Measurements from ENCODE around the gene FXYD7. TPM values are rescaled to one million over a fixed set of nuclear protein-coding genes. Genes with fewer than 3 reads are reported as not detected.
A peak's percentile ranks its signal among the peaks of the same experiment; 100 is the strongest.

FXYD7 gene
- total and polyA plus RNA-seq, 2 donors (not counting 1 experiment from before 2014, with no cell fraction given): not detected

- Histone ChIP-seq H3K4me2 (ENCODE audit: extremely low read depth, insufficient read depth, low read length) (peak overlapping the region; percentile 98), H3K4me3 (replicated peaks in 1 of 4; ENCODE audit: control extremely low read depth in 1 of 4, insufficient read depth in 1 of 4, low read depth in 3 of 4, low read length in 4 of 4) (peak overlapping the region in 2 of 4 experiments; percentile 66 to 67), H3K9ac (ENCODE audit: insufficient read depth, low read length) (no peak overlapping the region), H3K9me3 (ENCODE audit: control insufficient read depth, insufficient read depth, low read depth, low read length) (no peaks in the 10 kb centered on the region), H3K27me3 (ENCODE audit: control insufficient read depth, insufficient read depth, low read length) (peaks cover 3% of the 10 kb centered on the region), H4K20me1 (ENCODE audit: control insufficient read depth, extremely low read depth, insufficient read depth, low read length) (no peaks in the 10 kb centered on the region), H3K27ac (ENCODE audit: insufficient read depth, low read length) (no peak overlapping the region), H3K4me1 (ENCODE audit: control insufficient read depth, extremely low read depth, insufficient read depth, low read length) (peaks cover 13% of the 10 kb centered on the region), H3K36me3 (ENCODE audit: control insufficient read depth, insufficient read depth, low read length) (no peaks in the 10 kb centered on the region), H2AFZ (ENCODE audit: low read length) (no peak overlapping the region), H3K79me2 (ENCODE audit: control insufficient read depth, insufficient read depth, low read length) (no peaks in the 10 kb centered on the region)
- DNase-seq (ENCODE audit: low read depth in 2 of 2): no peak
- no peak for TF ChIP-seq EZH2 (IDR thresholded peaks at IDR 0.05; ENCODE audit: low read length, missing control alignments)
- TF ChIP-seq, protein P1, sequence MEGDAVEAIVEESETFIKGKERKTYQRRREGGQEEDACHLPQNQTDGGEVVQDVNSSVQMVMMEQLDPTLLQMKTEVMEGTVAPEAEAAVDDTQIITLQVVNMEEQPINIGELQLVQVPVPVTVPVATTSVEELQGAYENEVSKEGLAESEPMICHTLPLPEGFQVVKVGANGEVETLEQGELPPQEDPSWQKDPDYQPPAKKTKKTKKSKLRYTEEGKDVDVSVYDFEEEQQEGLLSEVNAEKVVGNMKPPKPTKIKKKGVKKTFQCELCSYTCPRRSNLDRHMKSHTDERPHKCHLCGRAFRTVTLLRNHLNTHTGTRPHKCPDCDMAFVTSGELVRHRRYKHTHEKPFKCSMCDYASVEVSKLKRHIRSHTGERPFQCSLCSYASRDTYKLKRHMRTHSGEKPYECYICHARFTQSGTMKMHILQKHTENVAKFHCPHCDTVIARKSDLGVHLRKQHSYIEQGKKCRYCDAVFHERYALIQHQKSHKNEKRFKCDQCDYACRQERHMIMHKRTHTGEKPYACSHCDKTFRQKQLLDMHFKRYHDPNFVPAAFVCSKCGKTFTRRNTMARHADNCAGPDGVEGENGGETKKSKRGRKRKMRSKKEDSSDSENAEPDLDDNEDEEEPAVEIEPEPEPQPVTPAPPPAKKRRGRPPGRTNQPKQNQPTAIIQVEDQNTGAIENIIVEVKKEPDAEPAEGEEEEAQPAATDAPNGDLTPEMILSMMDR (conservative IDR thresholded peaks at IDR 0.05 in 1 of 2, IDR thresholded peaks at IDR 0.05 in 1 of 2; ENCODE audit: low read depth in 1 of 2, low read length in 2 of 2): no peak
Measured at GRCh38 chr19:35123573-35123972, 19.5 kb upstream of the FXYD7 start.

DNA sequence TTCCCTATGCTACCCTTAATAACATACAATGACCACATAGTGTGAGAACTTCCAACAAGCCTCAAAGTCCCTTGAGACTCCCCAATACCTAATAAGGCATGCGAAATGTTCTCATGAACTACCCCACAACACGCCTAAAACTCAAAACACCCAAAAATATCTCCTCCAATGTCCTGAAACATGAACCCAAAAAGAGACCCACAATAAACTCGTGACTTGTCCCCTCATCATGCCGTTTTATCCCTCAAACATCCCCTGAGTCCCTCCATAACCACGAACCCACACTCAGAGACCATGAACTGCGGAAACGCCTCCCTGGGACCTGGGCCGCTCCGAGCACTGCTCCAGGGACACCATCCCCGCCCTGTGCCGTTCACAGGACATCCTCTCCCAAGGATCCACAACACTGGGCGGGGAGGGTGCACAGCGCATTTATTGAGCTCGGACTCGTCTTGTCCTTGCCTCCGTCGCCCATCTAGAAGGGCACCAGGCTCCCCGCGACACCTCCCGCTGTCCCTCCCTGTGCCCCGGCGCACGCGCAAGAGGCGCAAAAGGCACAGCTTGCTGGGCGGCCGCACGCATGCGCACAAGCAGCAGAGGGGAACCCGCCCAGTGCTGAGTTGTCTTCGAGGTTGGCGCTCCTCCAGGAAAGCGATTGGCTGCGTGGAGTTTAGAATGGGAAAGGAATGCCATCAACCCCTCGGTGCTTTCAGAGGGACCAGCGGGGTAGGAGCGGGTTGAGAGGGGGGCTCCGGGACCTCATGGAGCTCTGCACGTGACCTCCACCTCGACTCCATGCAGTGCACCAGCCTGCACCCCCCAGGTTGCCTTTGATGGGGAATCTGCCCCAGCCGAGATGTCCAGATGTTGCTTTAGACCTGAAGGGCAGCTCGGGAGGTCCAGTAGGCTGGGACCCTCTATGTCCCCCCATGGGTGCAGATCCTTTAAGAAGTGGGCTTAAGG is 18.7 kb upstream of the FXYD7 start:
- no peaks in the 10 kb centered on the region for H3K79me2 ChIP-seq (ENCODE audit: control insufficient read depth, insufficient read depth, low read length)
- peak; percentile 84 to 91 for DNase-seq (ENCODE audit: low read depth in 2 of 2)
- H3K4me1 ChIP-seq (ENCODE audit: control insufficient read depth, extremely low read depth, insufficient read depth, low read length): peaks cover 13% of the 10 kb centered on the region
- H3K4me2 ChIP-seq (ENCODE audit: extremely low read depth, insufficient read depth, low read length): peak overlapping the region; percentile 98
- H3K9ac ChIP-seq (ENCODE audit: insufficient read depth, low read length): peak overlapping the region; percentile 72
- no peaks in the 10 kb centered on the region for H4K20me1 ChIP-seq (ENCODE audit: control insufficient read depth, extremely low read depth, insufficient read depth, low read length)
- peak overlapping the region; percentile 99 for H2AFZ ChIP-seq (ENCODE audit: low read length)
- peak overlapping the region; percentile 81 for H3K27ac ChIP-seq (ENCODE audit: insufficient read depth, low read length)
- TF ChIP-seq EZH2 (IDR thresholded peaks at IDR 0.05; ENCODE audit: low read length, missing control alignments): no peak
- TF ChIP-seq, protein P1 (conservative IDR thresholded peaks at IDR 0.05 in 1 of 2, IDR thresholded peaks at IDR 0.05 in 1 of 2; ENCODE audit: low read depth in 1 of 2, low read length in 2 of 2): no peak
- H3K27me3 ChIP-seq (ENCODE audit: control insufficient read depth, insufficient read depth, low read length): peaks cover 3% of the 10 kb centered on the region
- no peaks in the 10 kb centered on the region for H3K36me3 ChIP-seq (ENCODE audit: control insufficient read depth, insufficient read depth, low read length)
- no peaks in the 10 kb centered on the region for H3K9me3 ChIP-seq (ENCODE audit: control insufficient read depth, insufficient read depth, low read depth, low read length)
- H3K4me3 ChIP-seq (replicated peaks in 1 of 4; ENCODE audit: control extremely low read depth in 1 of 4, insufficient read depth in 1 of 4, low read depth in 3 of 4, low read length in 4 of 4): peak overlapping the region; percentile 66 to 85 (median 71)

DNA sequence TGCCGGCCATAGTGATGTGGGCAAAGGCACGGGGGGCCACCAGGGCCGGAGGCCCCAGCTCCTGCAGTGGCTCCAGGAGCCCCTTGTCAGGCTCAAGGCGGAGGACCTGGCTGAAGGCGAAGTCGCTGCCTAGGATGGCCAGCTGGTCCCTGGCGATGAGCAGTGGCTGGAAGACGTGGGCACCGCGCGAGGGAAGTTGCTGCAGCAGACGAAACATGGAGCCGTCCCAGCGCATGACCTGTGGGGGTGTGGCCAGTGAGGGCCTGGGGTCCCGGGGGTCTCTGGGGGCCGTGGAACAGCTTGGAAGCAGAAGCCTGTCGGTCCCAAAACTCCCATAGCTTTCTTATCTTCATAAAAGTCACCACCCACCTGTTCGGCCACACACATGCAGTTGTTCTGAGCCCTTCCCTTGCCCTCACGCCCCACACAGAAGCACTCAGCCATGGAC is 17.8 kb upstream of the FXYD7 start:
- Histone ChIP-seq H3K27me3 (ENCODE audit: control insufficient read depth, insufficient read depth, low read length) (peaks cover 10% of the 10 kb centered on the region), H2AFZ (ENCODE audit: low read length) (no peak overlapping the region), H3K4me3 (replicated peaks in 1 of 4; ENCODE audit: control extremely low read depth in 1 of 4, insufficient read depth in 1 of 4, low read depth in 3 of 4, low read length in 4 of 4) (no peak overlapping the region), H3K9me3 (ENCODE audit: control insufficient read depth, insufficient read depth, low read depth, low read length) (no peaks in the 10 kb centered on the region), H3K4me2 (ENCODE audit: extremely low read depth, insufficient read depth, low read length) (no peak overlapping the region), H4K20me1 (ENCODE audit: control insufficient read depth, extremely low read depth, insufficient read depth, low read length) (no peaks in the 10 kb centered on the region), H3K79me2 (ENCODE audit: control insufficient read depth, insufficient read depth, low read length) (no peaks in the 10 kb centered on the region), H3K27ac (ENCODE audit: insufficient read depth, low read length) (no peak overlapping the region), H3K4me1 (ENCODE audit: control insufficient read depth, extremely low read depth, insufficient read depth, low read length) (peaks cover 13% of the 10 kb centered on the region), H3K36me3 (ENCODE audit: control insufficient read depth, insufficient read depth, low read length) (no peaks in the 10 kb centered on the region), H3K9ac (ENCODE audit: insufficient read depth, low read length) (no peak overlapping the region)
- no peak for DNase-seq (ENCODE audit: low read depth in 2 of 2)
- TF ChIP-seq, protein P1 (conservative IDR thresholded peaks at IDR 0.05 in 1 of 2, IDR thresholded peaks at IDR 0.05 in 1 of 2; ENCODE audit: low read depth in 1 of 2, low read length in 2 of 2): no peak
- TF ChIP-seq EZH2 (IDR thresholded peaks at IDR 0.05; ENCODE audit: low read length, missing control alignments): no peak

Data from fibroblast of lung (primary cell).